ENCODE measurements around the gene HDHD3. TPM values are rescaled to one million over a fixed set of nuclear protein-coding genes. Genes with fewer than 3 reads are reported as not detected.
"Not testable (repeated sequence)": the region's sequence is repeated elsewhere in the genome, so short reads cannot be mapped to it uniquely, and the experiment has no call there.

The HDHD3 gene
- total RNA-seq, 2 experiments from 2014 or later = 17.2 to 17.7 TPM

DNA sequence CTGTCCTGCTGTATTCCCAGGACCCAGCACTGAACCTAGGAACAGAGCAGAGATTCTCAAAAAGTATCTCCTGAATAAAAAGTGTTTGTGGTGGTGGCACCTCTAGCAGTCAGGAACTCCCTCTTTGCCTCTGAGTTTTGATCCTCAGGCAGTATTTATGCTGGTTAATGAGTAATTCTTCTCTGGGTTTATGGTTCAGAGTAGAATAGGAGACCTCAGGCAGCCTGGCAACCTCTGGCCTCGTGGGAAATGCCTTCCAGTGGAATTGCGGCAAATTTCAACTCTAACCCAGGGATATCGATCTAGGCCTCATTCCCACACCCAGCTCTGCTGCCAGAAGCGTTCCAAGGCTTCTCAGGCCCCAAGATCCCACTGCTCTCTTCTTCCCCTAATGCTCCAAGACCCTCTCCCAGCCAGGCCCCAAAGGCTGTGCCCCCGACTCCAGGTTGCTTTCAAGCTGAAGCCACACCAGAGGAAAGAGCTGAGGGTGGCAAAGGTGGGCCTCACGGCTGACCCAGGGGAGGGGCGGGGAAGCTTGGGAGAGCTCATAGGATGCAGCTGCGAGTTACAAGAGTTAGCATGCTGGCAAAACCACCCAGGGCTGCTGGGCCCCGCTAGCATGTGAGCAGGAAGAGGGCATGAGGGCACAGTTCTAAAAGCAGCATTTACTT, 10.9 kb upstream of the HDHD3 start:
- DNase-seq = no peak
- no peak overlapping the region for H3K27ac Mint-ChIP-seq
- ChIA-PET CTCF (interaction anchor here (1.9 kb wide), 1 partner anchor 13 kb away, joined by 4 read pairs; the partner anchor contains the start of gene ALAD), POLR2A (no interaction called here)
- H3K27me3 Mint-ChIP-seq = no peaks in the 10 kb centered on the region
- peaks cover 14% of the 10 kb centered on the region for H3K36me3 Mint-ChIP-seq
- no peaks in the 10 kb centered on the region for H3K9me3 Mint-ChIP-seq
- no peak overlapping the region for H3K4me3 Mint-ChIP-seq
- intact Hi-C loops (cut with micrococcal nuclease) = no loop called here
- H3K4me1 Mint-ChIP-seq (ENCODE audit: low read depth) = no peaks in the 10 kb centered on the region

DNA sequence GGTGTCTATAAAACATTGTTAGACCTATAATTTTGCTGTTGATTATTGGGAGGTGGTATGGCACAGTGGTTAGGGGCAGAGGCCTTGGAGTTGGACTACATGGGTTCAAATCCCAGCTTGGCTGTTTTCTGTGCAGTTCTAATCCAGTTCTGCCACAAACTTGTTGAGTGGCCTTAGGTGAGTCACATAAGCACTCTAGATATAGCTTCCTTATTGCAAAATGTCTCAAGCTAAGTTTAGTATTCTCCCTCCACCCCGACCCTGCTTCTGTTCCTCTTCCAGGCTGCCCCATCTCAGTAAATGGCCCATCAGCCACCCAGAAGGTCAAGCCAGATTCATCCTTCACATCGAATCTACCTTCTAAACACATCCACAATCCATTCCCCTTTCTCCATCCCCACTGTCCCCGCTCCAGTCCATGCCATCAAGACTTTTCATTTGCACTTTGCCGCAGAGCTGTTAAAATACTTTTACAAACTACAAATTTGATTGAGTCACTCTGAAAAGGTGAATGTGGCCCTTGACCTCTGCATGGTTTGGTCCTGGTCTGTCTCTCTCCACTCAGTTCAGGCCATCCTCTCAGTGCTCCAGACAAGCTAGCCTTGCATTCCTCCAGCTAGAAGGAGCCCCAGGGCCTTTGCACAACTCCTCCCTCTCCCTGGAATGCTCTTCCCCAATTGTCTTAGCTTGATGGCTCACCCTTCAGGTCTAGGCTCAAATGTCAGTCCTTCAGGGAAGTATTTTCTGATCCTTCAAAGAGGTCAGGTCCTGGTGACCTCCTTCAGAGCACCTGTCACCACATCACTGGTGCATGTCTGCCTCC, 10.0 kb upstream of the HDHD3 start:
- Mint-ChIP-seq H3K9me3 (no peaks in the 10 kb centered on the region), H3K4me1 (ENCODE audit: low read depth) (no peaks in the 10 kb centered on the region), H3K36me3 (peaks cover 14% of the 10 kb centered on the region), H3K27ac (no peak overlapping the region), H3K4me3 (no peak overlapping the region), H3K27me3 (no peaks in the 10 kb centered on the region)
- no peak for DNase-seq
- POLR2A ChIA-PET = no interaction called here
- intact Hi-C loops (cut with micrococcal nuclease) = no loop called here
- CTCF ChIA-PET = interaction anchor here (0.6 to 1.9 kb wide), 2 partner anchors 14 to 37 kb away, joined by 3 to 4 read pairs; partner anchors contain the start of gene ALAD

DNA sequence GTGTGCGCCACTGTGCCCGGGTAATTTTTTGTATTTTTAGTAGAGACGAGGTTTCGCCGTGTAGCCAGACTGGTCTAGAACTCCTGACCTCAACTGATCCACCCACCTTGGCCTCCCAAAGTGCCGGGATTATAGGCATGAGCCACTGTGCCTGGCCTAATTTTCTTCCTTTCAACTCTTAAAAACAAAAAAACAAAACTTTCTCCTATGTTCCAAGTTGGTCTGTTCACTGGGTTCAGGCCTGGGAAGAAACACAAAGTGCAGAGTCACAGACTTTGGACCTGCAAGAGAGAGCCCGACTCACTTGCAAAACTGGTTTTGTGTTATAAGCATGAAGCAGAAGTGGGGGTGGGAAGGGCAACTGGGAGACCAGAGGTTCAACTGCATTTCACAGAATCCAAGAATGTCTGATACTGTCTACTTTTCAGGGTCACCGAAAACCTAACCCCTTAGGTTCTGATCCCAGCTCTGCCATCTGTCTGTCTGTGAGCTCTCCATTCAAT, 5.2 kb upstream of the HDHD3 start:
- CTCF ChIA-PET = no interaction called here
- peaks cover 6% of the 10 kb centered on the region for H3K4me1 Mint-ChIP-seq (ENCODE audit: low read depth)
- DNase-seq = no peak
- intact Hi-C loops (cut with micrococcal nuclease) = no loop called here
- no peaks in the 10 kb centered on the region for H3K9me3 Mint-ChIP-seq
- H3K4me3 Mint-ChIP-seq = no peak overlapping the region
- POLR2A ChIA-PET = no interaction called here
- H3K36me3 Mint-ChIP-seq = peaks cover 3% of the 10 kb centered on the region
- H3K27me3 Mint-ChIP-seq = no peaks in the 10 kb centered on the region
- H3K27ac Mint-ChIP-seq = no peak overlapping the region

DNA sequence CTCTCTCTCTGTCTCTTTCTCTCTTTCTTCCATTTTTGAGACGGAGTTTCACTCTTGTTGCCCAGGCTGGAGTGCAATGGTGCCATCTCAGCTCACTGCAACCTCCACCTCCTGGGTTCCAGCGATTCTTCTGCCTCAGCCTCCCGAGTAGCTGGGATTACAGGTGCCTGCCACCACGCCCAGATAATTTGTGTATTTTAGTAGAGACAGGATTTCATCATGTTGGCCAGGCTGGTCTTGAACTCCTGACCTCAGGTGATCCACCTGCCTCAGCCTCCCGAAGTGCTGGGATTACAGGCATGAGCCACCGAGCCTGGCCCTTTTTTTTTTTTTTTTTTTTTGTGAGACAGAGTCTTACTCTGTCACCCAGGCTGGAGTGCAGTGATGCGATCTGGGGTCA, 4.7 kb upstream of the HDHD3 start:
- H3K4me1 Mint-ChIP-seq (ENCODE audit: low read depth); DNase-seq; H3K27ac Mint-ChIP-seq; POLR2A ChIA-PET; intact Hi-C loops (cut with micrococcal nuclease); H3K27me3 Mint-ChIP-seq; CTCF ChIA-PET; H3K36me3 Mint-ChIP-seq; H3K4me3 Mint-ChIP-seq; H3K9me3 Mint-ChIP-seq: not testable (repeated sequence)

DNA sequence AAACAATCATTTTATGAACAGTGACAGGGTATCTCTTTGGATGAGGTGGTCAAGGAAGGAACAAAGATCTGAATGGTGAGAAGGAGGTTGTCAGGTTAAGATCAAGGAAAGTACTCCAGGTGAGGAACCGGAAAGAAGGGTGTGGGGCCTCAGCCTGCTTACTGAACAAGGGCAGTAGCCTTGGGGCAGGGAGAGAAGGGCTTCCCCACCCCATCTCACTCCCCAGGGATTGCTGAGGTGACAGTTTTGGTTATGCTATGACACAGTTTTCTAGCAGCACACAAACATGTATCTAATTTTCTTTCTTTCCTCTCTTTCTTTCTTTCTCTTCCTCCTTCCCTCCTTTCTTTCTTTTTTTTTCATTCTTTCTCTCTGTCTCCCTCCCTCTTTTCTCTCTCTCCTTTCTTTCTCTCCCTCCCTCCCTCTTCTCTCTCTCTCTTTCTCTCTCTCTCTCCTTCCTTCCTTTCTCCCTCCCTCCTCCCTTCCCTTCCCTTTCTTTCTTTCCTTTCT, 4.1 kb upstream of the HDHD3 start:
- ChIA-PET POLR2A (no interaction called here), CTCF (no interaction called here)
- H3K4me3 Mint-ChIP-seq = no peak overlapping the region
- H3K36me3 Mint-ChIP-seq = no peaks in the 10 kb centered on the region
- no peaks in the 10 kb centered on the region for H3K27me3 Mint-ChIP-seq
- H3K27ac Mint-ChIP-seq = no peak overlapping the region
- H3K4me1 Mint-ChIP-seq (ENCODE audit: low read depth) = peaks cover 6% of the 10 kb centered on the region
- intact Hi-C loops (cut with micrococcal nuclease) = no loop called here
- DNase-seq = peak; percentile 44
- H3K9me3 Mint-ChIP-seq = no peaks in the 10 kb centered on the region

DNA sequence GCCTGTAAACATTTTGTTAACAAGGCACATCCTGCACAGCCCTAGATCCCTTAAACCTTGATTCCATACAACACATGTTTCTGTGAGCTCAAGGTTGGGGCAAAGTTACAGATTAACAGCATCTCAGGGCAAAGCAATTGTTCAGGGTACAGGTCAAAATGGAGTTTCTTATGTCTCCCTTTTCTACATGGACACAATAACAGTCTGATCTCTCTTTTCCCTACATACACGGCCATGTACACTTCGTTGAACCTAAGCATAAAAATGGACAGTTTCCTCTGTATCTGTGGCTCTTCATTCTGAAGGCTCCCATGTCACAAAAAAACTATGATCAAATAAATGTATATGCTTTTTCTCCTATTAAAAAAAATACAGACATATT, 3.0 kb upstream of the HDHD3 start:
- H3K27me3 Mint-ChIP-seq; H3K27ac Mint-ChIP-seq; intact Hi-C loops (cut with micrococcal nuclease); H3K36me3 Mint-ChIP-seq; H3K4me3 Mint-ChIP-seq; DNase-seq; H3K9me3 Mint-ChIP-seq; POLR2A ChIA-PET; CTCF ChIA-PET: not testable (repeated sequence)
- H3K4me1 Mint-ChIP-seq (ENCODE audit: low read depth) = peaks cover 16% of the 10 kb centered on the region

DNA sequence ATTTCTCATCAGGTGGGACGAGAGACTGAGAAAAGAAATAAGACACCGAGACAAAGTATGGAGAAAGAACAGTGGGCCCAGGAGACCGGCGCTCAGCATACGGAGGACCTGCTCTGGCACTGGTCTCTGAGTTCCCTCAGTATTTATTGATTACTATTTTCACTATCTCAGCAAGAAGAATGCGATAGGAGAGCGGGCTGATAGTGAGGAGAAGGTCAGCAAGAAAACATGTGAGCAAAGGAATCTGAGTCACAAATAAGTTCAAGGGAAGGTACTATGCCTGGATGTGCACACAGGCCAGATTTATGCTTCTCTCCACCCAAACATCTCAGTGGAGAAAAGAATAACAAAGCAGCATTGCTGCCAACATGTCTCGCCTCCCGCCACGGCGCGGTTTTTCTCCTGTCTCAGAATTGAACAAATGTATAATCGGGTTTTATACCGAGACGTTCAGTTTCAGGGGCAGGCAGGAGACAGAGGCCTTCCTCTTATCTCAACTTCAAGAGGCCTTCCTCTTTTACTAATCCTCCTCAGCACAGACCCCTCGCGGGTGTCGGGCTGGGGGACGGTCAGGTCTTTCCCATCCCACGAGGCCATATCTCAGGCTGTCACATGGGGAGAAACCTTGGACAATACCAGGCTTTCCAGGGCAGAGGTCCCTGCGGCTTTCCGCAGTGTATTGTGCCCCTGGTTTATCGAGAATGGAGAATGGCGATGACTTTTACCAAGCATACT, 2.5 kb upstream of the HDHD3 start:
- POLR2A ChIA-PET; H3K4me3 Mint-ChIP-seq; CTCF ChIA-PET; DNase-seq; H3K9me3 Mint-ChIP-seq; H3K36me3 Mint-ChIP-seq; intact Hi-C loops (cut with micrococcal nuclease); H3K27ac Mint-ChIP-seq; H3K27me3 Mint-ChIP-seq: not testable (repeated sequence)
- peaks cover 17% of the 10 kb centered on the region for H3K4me1 Mint-ChIP-seq (ENCODE audit: low read depth)

DNA sequence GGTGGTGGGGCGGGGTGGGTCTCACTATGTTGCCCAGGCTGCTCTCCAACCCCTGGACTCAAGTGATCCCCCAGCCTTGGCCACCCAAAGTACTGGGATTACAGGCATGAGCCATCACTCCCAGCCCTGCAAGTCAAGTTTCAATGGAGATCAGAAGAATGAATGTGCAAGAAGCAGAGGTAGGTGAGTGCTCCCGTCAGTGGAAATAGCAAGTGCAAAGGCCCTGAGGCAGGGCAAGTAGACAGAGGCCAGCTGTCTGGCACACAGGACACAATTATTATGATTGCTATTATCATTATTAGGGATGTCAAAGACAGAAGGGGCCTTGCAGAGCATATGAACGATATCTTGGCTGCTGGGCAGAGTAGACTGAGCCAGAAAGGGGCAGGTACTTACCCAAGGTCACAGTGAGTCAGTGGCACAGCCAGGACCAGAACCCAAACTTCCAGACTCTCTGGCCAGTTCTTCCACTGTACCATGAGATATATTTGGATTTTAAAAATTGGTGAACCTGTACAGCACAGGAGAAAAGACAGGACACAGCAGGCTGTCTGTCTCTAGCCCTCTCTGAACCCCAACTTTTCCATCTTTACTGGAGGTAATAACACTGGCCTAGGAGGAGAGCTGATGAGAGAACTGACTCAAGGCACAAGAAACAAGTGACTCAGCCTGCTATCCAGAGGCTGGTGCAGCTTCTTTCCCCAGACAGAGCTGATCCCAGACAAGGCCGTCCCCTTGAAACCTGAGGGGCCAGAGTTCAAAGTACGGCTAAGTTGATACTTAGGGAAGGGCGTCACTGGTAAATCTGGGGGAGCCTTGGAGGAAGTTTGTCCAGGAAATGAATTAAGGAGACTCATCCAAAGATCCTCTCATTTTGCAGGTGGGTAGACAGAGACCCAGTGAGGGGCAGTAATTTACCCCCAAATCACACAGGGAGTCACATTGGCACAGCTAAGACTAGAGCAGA, 1.4 kb downstream of the HDHD3 start:
- no peaks in the 10 kb centered on the region for H3K27me3 Mint-ChIP-seq
- DNase-seq = peak; percentile 20
- peak overlapping the region; percentile 81 for H3K27ac Mint-ChIP-seq
- peaks cover 5% of the 10 kb centered on the region for H3K36me3 Mint-ChIP-seq
- peaks cover 11% of the 10 kb centered on the region for H3K4me1 Mint-ChIP-seq (ENCODE audit: low read depth)
- H3K9me3 Mint-ChIP-seq = no peaks in the 10 kb centered on the region
- intact Hi-C loops (cut with micrococcal nuclease) = loop anchor here (1.0 to 2.0 kb wide), 5 partner anchors 15 to 67 kb away; partner anchors contain the start of genes C9orf43, POLE3 and WDR31
- peak overlapping the region; percentile 80 for H3K4me3 Mint-ChIP-seq
- POLR2A ChIA-PET = interaction anchor here (0.6 to 1.9 kb wide), 3 partner anchors 14 to 31 kb away, joined by 5 to 11 read pairs (median 10); partner anchors contain the start of gene BSPRY
- CTCF ChIA-PET = interaction anchor here (1.4 kb wide), 1 partner anchor 24 kb away, joined by 4 read pairs; no protein-coding TSS in a partner anchor

DNA sequence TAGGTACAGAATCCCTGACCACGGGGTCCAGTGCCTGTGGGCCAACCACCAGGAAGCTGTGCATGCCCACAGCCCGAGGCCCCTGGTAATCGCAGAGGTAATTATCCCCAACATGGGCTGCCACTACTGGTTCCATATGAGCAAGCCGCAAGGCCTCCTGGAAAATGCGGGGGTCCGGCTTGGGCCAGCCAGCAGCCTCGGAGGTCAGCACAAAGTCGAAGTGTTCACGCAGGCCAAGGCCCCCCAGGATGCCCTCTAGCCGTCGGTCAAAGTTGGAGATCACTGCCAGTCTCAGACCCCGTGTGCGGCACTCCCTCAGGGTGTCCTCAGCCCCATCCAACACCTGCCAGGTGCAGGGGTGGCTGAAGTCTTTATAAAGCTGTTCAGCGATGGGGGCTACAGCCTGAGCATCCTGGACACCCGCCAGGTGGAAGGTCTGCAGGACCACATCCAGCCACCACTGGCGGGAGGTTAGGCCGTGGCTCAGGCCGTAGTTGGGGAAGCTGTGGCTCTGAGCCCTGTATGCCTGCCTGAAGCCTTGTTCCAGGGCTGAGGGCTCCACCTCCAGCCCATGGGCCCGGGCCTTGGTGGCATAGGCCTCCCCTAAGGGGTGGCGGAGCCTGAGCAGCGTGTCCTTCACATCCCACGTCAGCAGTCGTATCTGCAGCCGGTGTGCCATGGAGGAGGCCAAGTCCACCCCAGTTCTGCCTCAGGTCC, 3.0 kb downstream of the HDHD3 start:
- H3K9me3 Mint-ChIP-seq = no peaks in the 10 kb centered on the region
- H3K36me3 Mint-ChIP-seq = peaks cover 5% of the 10 kb centered on the region
- intact Hi-C loops (cut with micrococcal nuclease) = no loop called here
- H3K27me3 Mint-ChIP-seq = no peaks in the 10 kb centered on the region
- no peak for DNase-seq
- no peak overlapping the region for H3K4me3 Mint-ChIP-seq
- H3K4me1 Mint-ChIP-seq (ENCODE audit: low read depth) = peaks cover 11% of the 10 kb centered on the region
- no peak overlapping the region for H3K27ac Mint-ChIP-seq
- CTCF ChIA-PET = no interaction called here
- POLR2A ChIA-PET = no interaction called here

DNA sequence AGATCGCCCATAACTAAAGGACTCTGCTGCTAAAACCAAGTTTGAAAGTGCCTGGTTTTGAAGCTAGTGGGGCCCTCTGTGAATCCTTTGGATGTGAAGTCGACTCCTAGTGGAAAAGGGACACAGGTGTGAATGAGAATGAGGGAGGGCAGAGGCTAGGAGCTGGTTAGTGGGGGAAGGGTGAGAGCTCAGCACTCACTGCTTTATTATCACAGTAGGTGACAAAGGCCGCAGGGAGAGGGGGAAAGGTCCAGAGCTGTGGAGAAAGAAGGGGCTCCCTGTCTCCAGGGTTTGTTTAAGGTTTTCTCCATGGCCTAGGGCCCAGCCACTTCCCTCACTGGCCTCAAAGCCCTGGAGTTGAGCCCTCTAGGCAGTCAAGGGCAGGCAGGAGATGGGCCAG, 3.5 kb downstream of the HDHD3 start:
- peaks cover 5% of the 10 kb centered on the region for H3K36me3 Mint-ChIP-seq
- POLR2A ChIA-PET = no interaction called here
- CTCF ChIA-PET = no interaction called here
- H3K27me3 Mint-ChIP-seq = no peaks in the 10 kb centered on the region
- no peaks in the 10 kb centered on the region for H3K9me3 Mint-ChIP-seq
- DNase-seq = no peak
- intact Hi-C loops (cut with micrococcal nuclease) = no loop called here
- H3K4me3 Mint-ChIP-seq = no peak overlapping the region
- H3K4me1 Mint-ChIP-seq (ENCODE audit: low read depth) = peaks cover 11% of the 10 kb centered on the region
- H3K27ac Mint-ChIP-seq = no peak overlapping the region

DNA sequence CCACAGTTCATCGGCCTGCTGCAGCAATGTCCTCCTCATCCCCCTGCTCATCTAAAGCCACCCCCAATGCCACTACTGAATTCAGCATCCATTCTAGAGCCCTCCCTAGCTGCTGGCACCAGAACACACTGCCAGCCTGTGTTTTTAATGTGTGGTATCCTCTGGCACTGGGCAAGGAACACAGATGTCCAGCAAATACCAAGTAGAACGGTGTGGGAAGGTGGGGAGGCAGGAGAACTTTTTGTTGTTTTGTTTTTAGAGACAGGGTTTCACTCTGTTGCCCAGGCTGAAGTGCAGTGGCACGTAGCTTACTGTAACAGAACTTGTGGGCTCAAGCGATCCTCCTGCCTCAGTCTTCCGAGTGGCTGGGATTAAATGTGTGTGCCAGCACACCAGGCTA, 4.7 kb downstream of the HDHD3 start:
- Mint-ChIP-seq H3K27ac (no peak overlapping the region), H3K4me3 (no peak overlapping the region), H3K9me3 (no peaks in the 10 kb centered on the region), H3K36me3 (peaks cover 5% of the 10 kb centered on the region), H3K27me3 (no peaks in the 10 kb centered on the region), H3K4me1 (ENCODE audit: low read depth) (peaks cover 11% of the 10 kb centered on the region)
- DNase-seq = no peak
- CTCF ChIA-PET = no interaction called here
- POLR2A ChIA-PET = interaction anchor here (0.6 kb wide), 1 partner anchor 241 kb away, joined by 3 read pairs; no protein-coding TSS in a partner anchor
- intact Hi-C loops (cut with micrococcal nuclease) = no loop called here
